IMR-90 (cell line): ENCODE results near the gene BOD1L2. TPM values are rescaled to one million over a fixed set of nuclear protein-coding genes. Genes with fewer than 3 reads are reported as not detected.

Experiments
- ATAC-seq: fragments of 200-7000 bp; cut with Tn5 transposase; 2 replicates; pipeline ENCODE4 v1.9.1; 2020; ENCODE audit warnings: low read depth, mild to moderate bottlenecking, moderate library complexity
- BruUV-seq: library from RNA; stranded (reverse); fragments of 400-500 nt; replicated peaks from 2 replicates; lab custom pipeline; 2021; lab: Mats Ljungman, UMichigan
- CTCF ChIA-PET: fragments of 300-600 bp; formaldehyde crosslinking; extraction: SDS; loops from one replicate; lab custom pipeline; 2021; ENCODE audit warnings: antibody characterized with exemption; lab: Yijun Ruan, JAX
- POLR2A ChIA-PET: fragments of 300-600 bp; sonication (Branson Sonifier 250); formaldehyde crosslinking; loops from one replicate; lab custom pipeline; 2022; ENCODE audit warnings: antibody characterized with exemption; ENCODE audit not compliant: unreplicated experiment; lab: Charles Lee
- DNase-seq: peaks from one replicate; pipeline ENCODE4 v3.0.0; 2013
- H2AFZ ChIP-seq: replicated peaks from 2 replicates; pipeline ENCODE3; 2013; ENCODE audit warnings: low read length, mild to moderate bottlenecking; ENCODE audit not compliant: poor library complexity
- H2AK5ac ChIP-seq: 2 replicates; pipeline ENCODE4 v1.6.1; 2013; ENCODE audit warnings: low read depth, low read length, inconsistent platforms
- H2AK9ac ChIP-seq: replicated peaks from 2 replicates; pipeline ENCODE3; 2013; ENCODE audit warnings: mild to moderate bottlenecking, low read depth, low read length, moderate library complexity; ENCODE audit not compliant: poor library complexity
- H2BK120ac ChIP-seq: 2 replicates; pipeline ENCODE4 v1.6.1; 2013; ENCODE audit warnings: low read depth, low read length, inconsistent platforms
- H2BK15ac ChIP-seq: 3 replicates; pipeline ENCODE4 v1.6.1; 2013; ENCODE audit warnings: low read depth, low read length, inconsistent platforms
- H2BK20ac ChIP-seq: 2 replicates; pipeline ENCODE4 v1.6.1; 2013; ENCODE audit warnings: low read depth, mild to moderate bottlenecking, inconsistent platforms, low read length, moderate library complexity
- H2BK5ac ChIP-seq: 2 replicates; pipeline ENCODE4 v1.6.1; 2013; ENCODE audit warnings: mild to moderate bottlenecking, low read depth, low read length, inconsistent platforms; ENCODE audit not compliant: poor library complexity, severe bottlenecking
- H3K14ac ChIP-seq: replicated peaks from 2 replicates; pipeline ENCODE4 v1.6.1; 2013; ENCODE audit warnings: low read depth, low read length, inconsistent platforms
- H3K18ac ChIP-seq: 2 replicates; pipeline ENCODE4 v1.6.1; 2013; ENCODE audit warnings: low read depth, low read length, control low read depth
- H3K23ac ChIP-seq: 2 replicates; pipeline ENCODE4 v1.6.1; 2013; ENCODE audit warnings: low read depth, low read length, inconsistent platforms
- H3K27ac ChIP-seq: 2 replicates; pipeline ENCODE4 v1.5.1; 2013; ENCODE audit warnings: mild to moderate bottlenecking, control low read depth, low read length; ENCODE audit not compliant: insufficient read depth
- H3K27me3 ChIP-seq: 2 replicates; pipeline ENCODE4 v1.6.1; 2013; ENCODE audit warnings: low read length; ENCODE audit not compliant: control insufficient read depth, insufficient read depth
- H3K36me3 ChIP-seq: 2 replicates; pipeline ENCODE4 v1.6.1; 2013; ENCODE audit warnings: low read length, mixed read lengths; ENCODE audit not compliant: control insufficient read depth, insufficient read depth
- H3K4ac ChIP-seq: 2 replicates; pipeline ENCODE4 v1.6.1; 2013; ENCODE audit warnings: low read depth, low read length, inconsistent platforms
- H3K4me1 ChIP-seq: 2 replicates; pipeline ENCODE4 v1.6.1; 2013; ENCODE audit warnings: low read length, mixed read lengths; ENCODE audit not compliant: control insufficient read depth, insufficient read depth
- H3K4me2 ChIP-seq: 2 replicates; pipeline ENCODE4 v1.6.1; 2013; ENCODE audit warnings: low read depth, mild to moderate bottlenecking, control low read depth, low read length, moderate library complexity
- H3K4me3 ChIP-seq: 2 replicates; pipeline ENCODE4 v1.5.1; 2013; ENCODE audit warnings: low read depth, mild to moderate bottlenecking, control low read depth, low read length, moderate library complexity; ENCODE audit not compliant: insufficient read depth
- H3K56ac ChIP-seq: 2 replicates; pipeline ENCODE4 v1.6.1; 2013; ENCODE audit warnings: low read length, inconsistent platforms; ENCODE audit not compliant: insufficient read depth; ENCODE audit errors: extremely low read depth
- H3K79me1 ChIP-seq, 2 experiments: 2 replicates each; pipeline ENCODE4 v1.6.1; 2013; ENCODE audit warnings: low read length in 2 of 2, inconsistent platforms in 1 of 2, low read depth in 1 of 2
- H3K9ac ChIP-seq: 2 replicates; pipeline ENCODE4 v1.6.1; 2013; ENCODE audit warnings: low read depth, low read length, control low read depth
- H3K9me1 ChIP-seq: 2 replicates; pipeline ENCODE4 v1.6.1; 2013; ENCODE audit warnings: low read length, inconsistent platforms; ENCODE audit not compliant: insufficient read depth
- H3K9me3 ChIP-seq: 2 replicates; pipeline ENCODE4 v1.6.1; 2013; ENCODE audit warnings: low read length; ENCODE audit not compliant: control insufficient read depth, insufficient read depth
- H4K20me1 ChIP-seq: 2 replicates; pipeline ENCODE4 v1.6.1; 2013; ENCODE audit warnings: low read length, inconsistent platforms; ENCODE audit not compliant: insufficient read depth
- H4K5ac ChIP-seq: 2 replicates; pipeline ENCODE4 v1.6.1; 2013; ENCODE audit warnings: mild to moderate bottlenecking, low read depth, low read length, control low read depth
- H4K8ac ChIP-seq, 2 experiments: 2 replicates each; pipeline ENCODE4 v1.6.1; 2013; ENCODE audit warnings: low read depth in 2 of 2, low read length in 2 of 2, control low read depth in 1 of 2, inconsistent platforms in 1 of 2
- H4K91ac ChIP-seq: 2 replicates; pipeline ENCODE4 v1.6.1; 2013; ENCODE audit warnings: low read depth, low read length, inconsistent platforms; ENCODE audit not compliant: insufficient read depth
- BHLHE40 ChIP-seq: fragments of 150-350 bp; IDR thresholded peaks from 2 replicates; pipeline ENCODE4 v1.6.1; 2016; ENCODE audit warnings: mild to moderate bottlenecking, low read depth, low read length
- CEBPB ChIP-seq: IDR thresholded peaks from 2 replicates; pipeline ENCODE4 v1.6.1; 2012; ENCODE audit warnings: low read depth, low read length, improper control_type of control experiment
- MAFK ChIP-seq: IDR thresholded peaks from 2 replicates; pipeline ENCODE4 v1.6.1; 2012; ENCODE audit warnings: low read depth, low read length, improper control_type of control experiment
- MAZ ChIP-seq: IDR thresholded peaks from 2 replicates; pipeline ENCODE4 v1.6.1; 2012; ENCODE audit warnings: low read depth, mild to moderate bottlenecking, low read length, improper control_type of control experiment, moderate library complexity, borderline replicate concordance
- MXI1 ChIP-seq: IDR thresholded peaks from 2 replicates; pipeline ENCODE4 v1.6.1; 2012; ENCODE audit warnings: low read depth, mild to moderate bottlenecking, low read length, moderate library complexity, borderline replicate concordance
- NFE2L2 ChIP-seq: fragments of 150-350 bp; IDR thresholded peaks from 2 replicates; pipeline ENCODE4 v1.6.1; 2016; ENCODE audit warnings: low read depth, mild to moderate bottlenecking, low read length
- POLR2A ChIP-seq: IDR thresholded peaks from 2 replicates; pipeline ENCODE4 v1.6.1; 2012; ENCODE audit warnings: mild to moderate bottlenecking, low read depth, low read length
- RAD21 ChIP-seq: IDR thresholded peaks from 2 replicates; pipeline ENCODE4 v1.6.1; 2012; ENCODE audit warnings: low read length, improper control_type of control experiment
- RCOR1 ChIP-seq: IDR thresholded peaks from 2 replicates; pipeline ENCODE4 v1.6.1; 2012; ENCODE audit warnings: mild to moderate bottlenecking, low read length, improper control_type of control experiment; ENCODE audit not compliant: insufficient replicate concordance
- WGBS, 2 experiments: methylation state at CpG; one replicate each; pipeline versions ENCODE4 v1.1.5 to v1.1.7; 2013; ENCODE audit warnings: missing lambda C conversion rate in 2 of 2; ENCODE audit not compliant: insufficient read length in 1 of 2; ENCODE audit errors: extremely low coverage in 2 of 2; 5-methylcytosine and 5-hydroxymethylcytosine counted together
- dilution Hi-C: fragments of 300-500 bp; cut with HindIII; formaldehyde crosslinking; loops from one replicate; pipeline ENCODE4 v1.14.3; 2018; ENCODE audit warnings: low sequenced_read_pairs; ENCODE audit not compliant: unreplicated experiment
- in situ Hi-C: fragments of 300-500 bp; cut with MboI; formaldehyde crosslinking; loops from 3 replicates; pipeline ENCODE4 v1.14.3; 2019; ENCODE audit warnings: low sequenced_read_pairs, inconsistent platforms, mixed read lengths
- intact Hi-C: fragments of 100-400 bp; cut with micrococcal nuclease; formaldehyde crosslinking; loops from 2 replicates; pipeline ENCODE4 v1.10.0; 2022
- polyA plus RNA-seq, 3 experiments: library from polyadenylated mRNA; depleted of rRNA; stranded (reverse); fragments of >200 nt; gene quantifications; 2 replicates each; pipeline ENCODE4 v1.2.3, GENCODE V29; 2012; ENCODE audit warnings: low replicate concordance in 1 of 3
- total RNA-seq: library from RNA; depleted of rRNA; stranded (reverse); fragments of >200 nt; gene quantifications from 2 replicates; pipeline ENCODE4 v1.2.3, GENCODE V29; 2012
- TF ChIP-seq, protein P1 (sequence below): fragments of 150-350 bp; IDR thresholded peaks from 2 replicates; pipeline ENCODE4 v1.6.1; 2017; ENCODE audit warnings: mild to moderate bottlenecking, antibody characterized with exemption, low read length, low read depth
- TF ChIP-seq, protein P2 (sequence below): fragments of 150-350 bp; IDR thresholded peaks from 2 replicates; pipeline ENCODE4 v1.6.1; 2016; ENCODE audit warnings: low read depth, mild to moderate bottlenecking, low read length, moderate library complexity, borderline replicate concordance
- TF ChIP-seq, protein P3 (sequence below): conservative IDR thresholded peaks from 2 replicates; pipeline ENCODE4 v1.5.1; 2012; ENCODE audit warnings: mild to moderate bottlenecking, low read depth, low read length, improper control_type of control experiment

Gene BOD1L2
- total and polyA plus RNA-seq, 2 of the 4 experiments (the other 2 are of a cell fraction), result not detected

GRCh38 chr18:57128220-57128932, 18.5 kb upstream of the BOD1L2 start:
- Histone ChIP-seq H3K4me1 (no peaks in the 10 kb centered on the region), H3K36me3 (no peaks in the 10 kb centered on the region), H4K91ac (no peak overlapping the region), H3K23ac (no peak overlapping the region), H3K14ac (no peak overlapping the region), H3K4ac (no peak overlapping the region), H4K20me1 (no peaks in the 10 kb centered on the region), H3K9me3 (no peaks in the 10 kb centered on the region), H3K9ac (no peak overlapping the region), H3K4me3 (no peak overlapping the region), H4K5ac (no peak overlapping the region), H3K4me2 (no peak overlapping the region), H2BK15ac (no peak overlapping the region), H2BK5ac (no peak overlapping the region), H3K27me3 (no peaks in the 10 kb centered on the region), H2BK120ac (no peak overlapping the region), H3K79me1 (no peaks in the 10 kb centered on the region), H2BK20ac (no peak overlapping the region), H3K9me1 (no peaks in the 10 kb centered on the region), H4K8ac (no peak overlapping the region), H2AFZ (no peak overlapping the region), H3K18ac (no peak overlapping the region), H2AK5ac (no peak overlapping the region), H2AK9ac (no peak overlapping the region), H3K56ac (no peak overlapping the region), H3K27ac (no peak overlapping the region)
- intact Hi-C loops (no loop called here), dilution Hi-C loops (no loop called here), in situ Hi-C loops (no loop called here)
- DNase-seq (no peak), ATAC-seq (no peak)
- ChIA-PET CTCF (no interaction called here), POLR2A (no interaction called here)
- BruUV-seq, result no TSS peak
- TF ChIP-seq NFE2L2 (no peak), BHLHE40 (no peak), RAD21 (no peak), MAFK (no peak), RCOR1 (no peak), CEBPB (no peak), MAZ (no peak), MXI1 (no peak), POLR2A (no peak)
- TF ChIP-seq, protein P1, sequence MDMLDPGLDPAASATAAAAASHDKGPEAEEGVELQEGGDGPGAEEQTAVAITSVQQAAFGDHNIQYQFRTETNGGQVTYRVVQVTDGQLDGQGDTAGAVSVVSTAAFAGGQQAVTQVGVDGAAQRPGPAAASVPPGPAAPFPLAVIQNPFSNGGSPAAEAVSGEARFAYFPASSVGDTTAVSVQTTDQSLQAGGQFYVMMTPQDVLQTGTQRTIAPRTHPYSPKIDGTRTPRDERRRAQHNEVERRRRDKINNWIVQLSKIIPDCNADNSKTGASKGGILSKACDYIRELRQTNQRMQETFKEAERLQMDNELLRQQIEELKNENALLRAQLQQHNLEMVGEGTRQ, result no peak
- TF ChIP-seq, protein P2, sequence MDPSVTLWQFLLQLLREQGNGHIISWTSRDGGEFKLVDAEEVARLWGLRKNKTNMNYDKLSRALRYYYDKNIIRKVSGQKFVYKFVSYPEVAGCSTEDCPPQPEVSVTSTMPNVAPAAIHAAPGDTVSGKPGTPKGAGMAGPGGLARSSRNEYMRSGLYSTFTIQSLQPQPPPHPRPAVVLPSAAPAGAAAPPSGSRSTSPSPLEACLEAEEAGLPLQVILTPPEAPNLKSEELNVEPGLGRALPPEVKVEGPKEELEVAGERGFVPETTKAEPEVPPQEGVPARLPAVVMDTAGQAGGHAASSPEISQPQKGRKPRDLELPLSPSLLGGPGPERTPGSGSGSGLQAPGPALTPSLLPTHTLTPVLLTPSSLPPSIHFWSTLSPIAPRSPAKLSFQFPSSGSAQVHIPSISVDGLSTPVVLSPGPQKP, result no peak
- TF ChIP-seq, protein P3, sequence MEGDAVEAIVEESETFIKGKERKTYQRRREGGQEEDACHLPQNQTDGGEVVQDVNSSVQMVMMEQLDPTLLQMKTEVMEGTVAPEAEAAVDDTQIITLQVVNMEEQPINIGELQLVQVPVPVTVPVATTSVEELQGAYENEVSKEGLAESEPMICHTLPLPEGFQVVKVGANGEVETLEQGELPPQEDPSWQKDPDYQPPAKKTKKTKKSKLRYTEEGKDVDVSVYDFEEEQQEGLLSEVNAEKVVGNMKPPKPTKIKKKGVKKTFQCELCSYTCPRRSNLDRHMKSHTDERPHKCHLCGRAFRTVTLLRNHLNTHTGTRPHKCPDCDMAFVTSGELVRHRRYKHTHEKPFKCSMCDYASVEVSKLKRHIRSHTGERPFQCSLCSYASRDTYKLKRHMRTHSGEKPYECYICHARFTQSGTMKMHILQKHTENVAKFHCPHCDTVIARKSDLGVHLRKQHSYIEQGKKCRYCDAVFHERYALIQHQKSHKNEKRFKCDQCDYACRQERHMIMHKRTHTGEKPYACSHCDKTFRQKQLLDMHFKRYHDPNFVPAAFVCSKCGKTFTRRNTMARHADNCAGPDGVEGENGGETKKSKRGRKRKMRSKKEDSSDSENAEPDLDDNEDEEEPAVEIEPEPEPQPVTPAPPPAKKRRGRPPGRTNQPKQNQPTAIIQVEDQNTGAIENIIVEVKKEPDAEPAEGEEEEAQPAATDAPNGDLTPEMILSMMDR, result no peak
- WGBS, 2 experiments, result 43% methylated on average over 1 of the region's 8 CpGs; no CpG with 5 or more reads in 1 of the 2 experiments
